COLO668 (cell line): ENCODE results near the gene ARHGEF16.

Experiments
- DNase-seq: peaks from one replicate; lab custom pipeline; 2025; ENCODE audit not compliant: unreplicated experiment; lab: John Stamatoyannopoulos, UW

Gene ARHGEF16

GRCh38 chr1:3420218-3420951 is 34.1 kb upstream of the ARHGEF16 start:
- no peak for DNase-seq

- no peak for DNase-seq
Observed at GRCh38 chr1:3422638-3423037, 31.8 kb upstream of the ARHGEF16 start.

- DNase-seq: no peak
Observed at GRCh38 chr1:3423245-3423829, 31.1 kb upstream of the ARHGEF16 start.

- no peak for DNase-seq
Observed at GRCh38 chr1:3423896-3424611, 30.4 kb upstream of the ARHGEF16 start.

GRCh38 chr1:3425486-3426215 is 28.8 kb upstream of the ARHGEF16 start:
- DNase-seq: no peak

GRCh38 chr1:3426956-3427535 is 27.4 kb upstream of the ARHGEF16 start:
- DNase-seq: no peak

GRCh38 chr1:3427711-3428704 is 26.5 kb upstream of the ARHGEF16 start:
- no peak for DNase-seq

GRCh38 chr1:3428899-3429298 is 25.6 kb upstream of the ARHGEF16 start:
- DNase-seq: no peak

GRCh38 chr1:3429320-3429719 is 25.1 kb upstream of the ARHGEF16 start:
- no peak for DNase-seq

GRCh38 chr1:3429766-3430165 is 24.7 kb upstream of the ARHGEF16 start:
- no peak for DNase-seq

GRCh38 chr1:3430406-3430805 is 24.1 kb upstream of the ARHGEF16 start:
- DNase-seq: no peak

- no peak for DNase-seq
Observed at GRCh38 chr1:3430820-3431219, 23.6 kb upstream of the ARHGEF16 start.

GRCh38 chr1:3431266-3431665 is 23.2 kb upstream of the ARHGEF16 start:
- peak; percentile 19 for DNase-seq

GRCh38 chr1:3431686-3432085 is 22.8 kb upstream of the ARHGEF16 start:
- DNase-seq: no peak

- no peak for DNase-seq
Observed at GRCh38 chr1:3432306-3432705, 22.2 kb upstream of the ARHGEF16 start.

GRCh38 chr1:3433076-3433475 is 21.4 kb upstream of the ARHGEF16 start:
- no peak for DNase-seq

- no peak for DNase-seq
Observed at GRCh38 chr1:3433596-3434320, 20.7 kb upstream of the ARHGEF16 start.

- DNase-seq: no peak
Observed at GRCh38 chr1:3434406-3435110, 19.9 kb upstream of the ARHGEF16 start.

GRCh38 chr1:3435666-3436065 is 18.8 kb upstream of the ARHGEF16 start:
- DNase-seq: no peak
